DND-41 (cell line): Measurements from ENCODE around the gene TMEM132D.

ENCODE experiments used
- ATAC-seq: fragments of 200-7000 bp; cut with Tn5 transposase; 3 replicates; pipeline ENCODE4 v1.9.1; 2021; ENCODE audit warnings: low read depth; ENCODE audit not compliant: insufficient read depth
- DNase-seq: peaks from one replicate; pipeline ENCODE4 v3.0.0-alpha.2; 2020
- H2AFZ ChIP-seq: 2 replicates; pipeline ENCODE4 v1.6.0; 2012; ENCODE audit warnings: low read depth, low read length
- H3K27ac ChIP-seq: 2 replicates; pipeline ENCODE4 v1.5.1; 2012; ENCODE audit warnings: low read length, inconsistent platforms
- H3K27me3 ChIP-seq: fragments of 200-600 bp; sonication (generic); 2 replicates; pipeline ENCODE4 v1.6.0; 2012; ENCODE audit warnings: low read length, mild to moderate bottlenecking, inconsistent platforms; ENCODE audit not compliant: insufficient read depth, poor library complexity
- H3K36me3 ChIP-seq: 2 replicates; pipeline ENCODE4 v1.5.1; 2012; ENCODE audit warnings: low read length, inconsistent platforms; ENCODE audit not compliant: insufficient read depth
- H3K4me1 ChIP-seq: 2 replicates; pipeline ENCODE4 v1.5.1; 2012; ENCODE audit warnings: mild to moderate bottlenecking, low read length; ENCODE audit not compliant: insufficient read depth
- H3K4me2 ChIP-seq: 2 replicates; pipeline ENCODE4 v1.6.0; 2012; ENCODE audit warnings: mild to moderate bottlenecking, moderate library complexity, low read length, inconsistent platforms; ENCODE audit not compliant: insufficient read depth
- H3K4me3 ChIP-seq, 2 experiments: fragments of 200-600 bp in 1 of 2; shearing (Covaris generic) in 1 of 2; 2 replicates each; pipeline ENCODE4 v1.5.1; 2012 to 2016; ENCODE audit warnings: inconsistent platforms in 2 of 2, low read length in 2 of 2, mild to moderate bottlenecking in 2 of 2, low read depth in 1 of 2, moderate library complexity in 1 of 2
- H3K79me2 ChIP-seq: 2 replicates; pipeline ENCODE4 v1.6.0; 2012; ENCODE audit warnings: low read length, inconsistent platforms; ENCODE audit not compliant: insufficient read depth
- H3K9ac ChIP-seq: 2 replicates; pipeline ENCODE4 v1.6.0; 2012; ENCODE audit warnings: low read depth, mild to moderate bottlenecking, inconsistent platforms, low read length, moderate library complexity
- H3K9me3 ChIP-seq: 2 replicates; pipeline ENCODE4 v1.5.1; 2012; ENCODE audit warnings: low read length, moderate library complexity, mild to moderate bottlenecking, inconsistent platforms; ENCODE audit not compliant: insufficient read depth, severe bottlenecking
- H4K20me1 ChIP-seq: 2 replicates; pipeline ENCODE4 v1.6.0; 2012; ENCODE audit warnings: low read length; ENCODE audit not compliant: insufficient read depth
- EZH2 ChIP-seq: IDR thresholded peaks from 3 replicates; pipeline ENCODE4 v1.6.1; 2012; ENCODE audit warnings: borderline replicate concordance, low read depth, mild to moderate bottlenecking, moderate library complexity, low read length, inconsistent platforms; ENCODE audit not compliant: severe bottlenecking
- TF ChIP-seq, protein P1 (sequence below): IDR thresholded peaks from 2 replicates; pipeline ENCODE4 v1.5.1; 2012; ENCODE audit warnings: borderline replicate concordance, low read length, moderate library complexity, mild to moderate bottlenecking; ENCODE audit not compliant: poor library complexity, severe bottlenecking; ENCODE audit errors: extremely low read depth

The TMEM132D gene

DNA sequence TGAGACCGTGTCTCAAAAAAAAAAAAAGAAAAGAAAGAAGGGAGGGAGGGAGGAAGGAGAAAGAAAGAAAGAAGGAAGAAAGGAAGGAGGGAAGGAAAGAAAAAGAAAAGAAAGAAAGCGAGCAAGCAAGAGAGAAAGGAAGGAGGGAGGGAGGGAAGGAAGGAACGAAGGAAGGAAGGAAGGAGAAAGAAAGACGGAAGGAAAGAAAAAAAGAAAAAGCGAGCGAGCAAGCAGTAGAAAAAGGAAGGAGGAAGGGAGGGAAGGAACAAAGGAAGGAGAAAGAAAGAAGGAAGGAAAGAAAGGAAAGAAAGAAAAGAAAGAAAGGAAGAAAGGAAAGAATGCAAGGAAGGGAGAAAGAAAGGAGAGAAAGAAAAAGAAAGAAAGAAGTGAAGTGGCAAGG is 546.6 kb downstream of the TMEM132D start:
- no peaks in the 10 kb centered on the region for H3K4me1 ChIP-seq
- H3K9me3 ChIP-seq = no peaks in the 10 kb centered on the region
- H3K36me3 ChIP-seq = no peaks in the 10 kb centered on the region
- no peak overlapping the region for H3K4me3 ChIP-seq
- H3K79me2 ChIP-seq = no peaks in the 10 kb centered on the region
- no peaks in the 10 kb centered on the region for H4K20me1 ChIP-seq
- no peaks in the 10 kb centered on the region for H3K27me3 ChIP-seq
- DNase-seq = no peak
- TF ChIP-seq EZH2 = no peak
- TF ChIP-seq, protein P1, sequence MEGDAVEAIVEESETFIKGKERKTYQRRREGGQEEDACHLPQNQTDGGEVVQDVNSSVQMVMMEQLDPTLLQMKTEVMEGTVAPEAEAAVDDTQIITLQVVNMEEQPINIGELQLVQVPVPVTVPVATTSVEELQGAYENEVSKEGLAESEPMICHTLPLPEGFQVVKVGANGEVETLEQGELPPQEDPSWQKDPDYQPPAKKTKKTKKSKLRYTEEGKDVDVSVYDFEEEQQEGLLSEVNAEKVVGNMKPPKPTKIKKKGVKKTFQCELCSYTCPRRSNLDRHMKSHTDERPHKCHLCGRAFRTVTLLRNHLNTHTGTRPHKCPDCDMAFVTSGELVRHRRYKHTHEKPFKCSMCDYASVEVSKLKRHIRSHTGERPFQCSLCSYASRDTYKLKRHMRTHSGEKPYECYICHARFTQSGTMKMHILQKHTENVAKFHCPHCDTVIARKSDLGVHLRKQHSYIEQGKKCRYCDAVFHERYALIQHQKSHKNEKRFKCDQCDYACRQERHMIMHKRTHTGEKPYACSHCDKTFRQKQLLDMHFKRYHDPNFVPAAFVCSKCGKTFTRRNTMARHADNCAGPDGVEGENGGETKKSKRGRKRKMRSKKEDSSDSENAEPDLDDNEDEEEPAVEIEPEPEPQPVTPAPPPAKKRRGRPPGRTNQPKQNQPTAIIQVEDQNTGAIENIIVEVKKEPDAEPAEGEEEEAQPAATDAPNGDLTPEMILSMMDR = no peak
- no peak overlapping the region for H3K4me2 ChIP-seq
- no peak overlapping the region for H3K27ac ChIP-seq
- H2AFZ ChIP-seq = no peak overlapping the region
- ATAC-seq = no peak
- no peak overlapping the region for H3K9ac ChIP-seq

DNA sequence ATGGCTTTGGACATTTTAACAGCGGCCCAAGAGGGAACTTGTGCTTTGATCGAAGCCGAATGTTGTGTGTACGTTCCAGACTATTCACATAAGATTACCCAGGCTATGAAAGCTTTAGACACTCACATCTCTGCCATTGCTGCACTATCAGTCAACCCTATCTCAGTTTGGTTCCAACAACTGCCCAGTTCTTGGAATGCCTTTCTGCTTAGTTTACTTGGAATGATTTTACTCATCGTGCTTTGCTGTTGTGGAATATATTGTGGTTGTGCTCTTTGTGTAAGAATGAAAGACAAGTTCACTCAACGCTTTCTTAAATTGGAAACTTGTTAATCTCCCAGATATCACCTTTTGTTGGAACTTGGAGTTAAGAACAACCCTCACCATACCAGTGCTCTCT is 552.3 kb downstream of the TMEM132D start:
- H3K27me3 ChIP-seq = no peaks in the 10 kb centered on the region
- H2AFZ ChIP-seq = no peak overlapping the region
- DNase-seq (no peak), ATAC-seq (no peak)
- H3K79me2 ChIP-seq = no peaks in the 10 kb centered on the region
- H3K9ac ChIP-seq = no peak overlapping the region
- H3K36me3 ChIP-seq = no peaks in the 10 kb centered on the region
- H3K9me3 ChIP-seq = peaks cover 3% of the 10 kb centered on the region
- TF ChIP-seq EZH2 = no peak
- TF ChIP-seq, protein P1 = no peak
- no peaks in the 10 kb centered on the region for H4K20me1 ChIP-seq
- no peak overlapping the region for H3K4me2 ChIP-seq
- H3K27ac ChIP-seq = no peak overlapping the region
- no peaks in the 10 kb centered on the region for H3K4me1 ChIP-seq
- H3K4me3 ChIP-seq = no peak overlapping the region

DNA sequence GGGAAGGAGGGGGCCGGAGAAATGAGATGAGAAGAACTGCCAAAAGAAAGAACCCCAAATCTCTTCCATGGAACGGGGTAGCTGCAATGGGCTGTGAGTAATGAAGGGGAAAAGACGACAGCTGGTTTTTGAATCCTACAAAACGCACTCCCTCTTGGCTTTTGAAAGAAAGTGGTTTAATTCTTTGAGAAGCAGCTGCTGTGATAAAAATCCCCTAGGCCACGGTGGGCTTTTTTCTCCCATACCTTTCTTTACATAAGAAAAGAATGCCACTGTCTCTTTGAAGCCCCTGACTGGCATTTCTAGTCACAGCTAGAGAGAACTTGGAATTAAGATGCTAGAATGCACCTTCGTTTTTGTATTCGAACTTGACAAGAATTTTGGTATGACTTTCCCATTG is 564.5 kb downstream of the TMEM132D start:
- H3K4me3 ChIP-seq = no peak overlapping the region
- H3K9me3 ChIP-seq = no peaks in the 10 kb centered on the region
- H2AFZ ChIP-seq = no peak overlapping the region
- H3K27me3 ChIP-seq = no peaks in the 10 kb centered on the region
- H3K79me2 ChIP-seq = no peaks in the 10 kb centered on the region
- DNase-seq = no peak
- no peak overlapping the region for H3K9ac ChIP-seq
- TF ChIP-seq EZH2 = no peak
- TF ChIP-seq, protein P1 = no peak
- H4K20me1 ChIP-seq = no peaks in the 10 kb centered on the region
- no peaks in the 10 kb centered on the region for H3K4me1 ChIP-seq
- ATAC-seq = no peak
- H3K36me3 ChIP-seq = no peaks in the 10 kb centered on the region
- H3K4me2 ChIP-seq = no peak overlapping the region
- no peak overlapping the region for H3K27ac ChIP-seq

DNA sequence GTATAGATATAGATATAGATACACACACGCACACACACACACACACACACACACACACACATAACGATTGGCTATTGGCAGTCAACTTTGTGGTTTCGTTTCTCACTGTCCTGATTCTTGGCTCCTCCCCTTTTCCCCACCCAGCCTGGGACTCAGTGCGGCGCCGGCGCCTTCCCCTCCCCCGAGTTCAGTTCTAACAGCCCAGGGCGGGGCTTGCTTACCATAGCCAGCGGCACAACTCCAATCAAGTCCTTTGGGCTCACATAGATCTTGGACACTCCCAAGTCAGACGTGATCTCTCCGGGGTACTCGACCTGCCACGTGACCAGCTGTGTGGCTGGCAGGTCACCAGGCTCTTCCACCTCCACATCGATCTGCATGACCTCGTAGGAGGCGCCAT is 566.4 kb downstream of the TMEM132D start:
- Histone ChIP-seq H3K4me1 (no peaks in the 10 kb centered on the region), H4K20me1 (no peaks in the 10 kb centered on the region), H3K36me3 (no peaks in the 10 kb centered on the region), H3K79me2 (no peaks in the 10 kb centered on the region), H3K27me3 (no peaks in the 10 kb centered on the region), H3K4me3 (no peak overlapping the region), H3K9me3 (no peaks in the 10 kb centered on the region), H2AFZ (no peak overlapping the region), H3K27ac (no peak overlapping the region), H3K9ac (no peak overlapping the region), H3K4me2 (no peak overlapping the region)
- no peak for ATAC-seq
- TF ChIP-seq, protein P1 = no peak
- TF ChIP-seq EZH2 = no peak
- no peak for DNase-seq
